ENCODE measurements around the gene MERTK. TPM values are rescaled to one million over a fixed set of nuclear protein-coding genes. Genes with fewer than 3 reads are reported as not detected.

Gene MERTK
- total and polyA plus RNA-seq, 2 of the 13 experiments (the other 11 are each of a cell fraction or from before 2014, with no cell fraction given) = 37.3 to 44.7 TPM

GRCh38 chr2:112059671-112060070 is 161.3 kb downstream of the MERTK start (continued):
- TF ChIP-seq PAXIP1 (CRISPR knock-in tag; conservative IDR thresholded peaks at IDR 0.05) (no peak), HOXA7 (CRISPR knock-in tag; IDR thresholded peaks at IDR 0.05) (no peak), ZNF33B (CRISPR knock-in tag; IDR thresholded peaks at IDR 0.05) (no peak)

GRCh38 chr2:112061299-112061698 is 162.9 kb downstream of the MERTK start:
- H4K20me1 ChIP-seq (ENCODE audit: insufficient read depth, low read length) = no peaks in the 10 kb centered on the region
- ChIA-PET CTCF (ENCODE audit: low intra/inter-chr PET ratio, low total read pairs) (no interaction called here), POLR2A (no interaction called here)
- H3K9me3 ChIP-seq (ENCODE audit: low read length) = no peaks in the 10 kb centered on the region
- peaks cover 12% of the 10 kb centered on the region for H3K79me2 ChIP-seq (ENCODE audit: insufficient read depth, low read length)
- H3K36me3 ChIP-seq (replicated peaks in 1 of 2; ENCODE audit: control insufficient read depth in 1 of 2, insufficient read depth in 2 of 2, low read length in 2 of 2) = peaks cover 3 to 15% of the 10 kb centered on the region in 2 experiments; a peak in 3 of 5 replicates
- H3K27me3 ChIP-seq (ENCODE audit: control insufficient read depth in 1 of 2, insufficient read depth in 2 of 2, low read length in 2 of 2) = no peaks in the 10 kb centered on the region
- no peak overlapping the region for H3K9ac ChIP-seq (ENCODE audit: insufficient read depth, low read depth, low read length)
- ATAC-seq (no peak), FAIRE-seq (no peak), DNase-seq (ENCODE audit: low spot score) (no peak)
- no peak overlapping the region for H3K27ac ChIP-seq (ENCODE audit: extremely low read length, insufficient read depth, low read length)
- no peak overlapping the region for H2AFZ ChIP-seq (ENCODE audit: low read length)
- H3K4me3 ChIP-seq (replicated peaks in 1 of 3; ENCODE audit: insufficient read depth in 1 of 3, low read depth in 2 of 3, low read length in 3 of 3) = no peak overlapping the region
- WGBS (ENCODE audit: low lambda C conversion rate) = 97% methylated on average over 1 of the region's 1 CpG
- intact Hi-C loops (cut with micrococcal nuclease; ENCODE audit: unreplicated experiment) = no loop called here
- H3K4me2 ChIP-seq (ENCODE audit: low read depth, low read length) = no peak overlapping the region
- H3K4me1 ChIP-seq (ENCODE audit: insufficient read depth, low read length) = peaks cover 48% of the 10 kb centered on the region
- in situ Hi-C loops (cut with HindIII; ENCODE audit: extremely low pct_ligation_motif_present, low pct_unique_long_range_greater_than_20kb) = no loop called here
- BruUV-seq (replicated peaks) = no TSS peak
- TF ChIP-seq ZHX2 (IDR thresholded peaks at IDR 0.05; ENCODE audit: low read depth) (no peak), ZHX2 (CRISPR knock-in tag; IDR thresholded peaks at IDR 0.05; ENCODE audit: borderline replicate concordance) (no peak), ZNF296 (CRISPR knock-in tag; conservative IDR thresholded peaks at IDR 0.05) (no peak), REPIN1 (CRISPR knock-in tag; IDR thresholded peaks at IDR 0.05; ENCODE audit: borderline replicate concordance, low read depth) (no peak), GLI4 (CRISPR knock-in tag; IDR thresholded peaks at IDR 0.05; ENCODE audit: borderline replicate concordance) (no peak), ZBTB2 (CRISPR knock-in tag; IDR thresholded peaks at IDR 0.05; ENCODE audit: low read depth) (no peak), TEAD2 (CRISPR knock-in tag; IDR thresholded peaks at IDR 0.05) (no peak), TAF15 (IDR thresholded peaks at IDR 0.05; ENCODE audit: low read depth, low read length, poor library complexity, severe bottlenecking) (no peak), ZNF761 (CRISPR knock-in tag; conservative IDR thresholded peaks at IDR 0.05) (no peak), TBL1XR1 (IDR thresholded peaks at IDR 0.05; ENCODE audit: borderline replicate concordance, low read length, partially characterized antibody) (no peak)
